AG20443 (cell line): ENCODE data around the gene SKIC8.

Source experiments
- DNase-seq: peaks from one replicate; pipeline ENCODE4 v3.0.0; 2012; ENCODE audit warnings: low spot score, mixed read lengths

The SKIC8 gene

GRCh38 chr15:78291052-78291451 lies 8.4 kb downstream of the SKIC8 start:
- no peak for DNase-seq

GRCh38 chr15:78290222-78290621 lies 9.2 kb downstream of the SKIC8 start:
- DNase-seq = no peak

GRCh38 chr15:78284758-78285157 lies 14.7 kb downstream of the SKIC8 start:
- no peak for DNase-seq

GRCh38 chr15:78282324-78282723 lies 17.1 kb downstream of the SKIC8 start:
- no peak for DNase-seq

- no peak for DNase-seq
Observed at GRCh38 chr15:78280319-78281072, 18.9 kb downstream of the SKIC8 start.

- DNase-seq = no peak
Observed at GRCh38 chr15:78276064-78276943, 23.1 kb downstream of the SKIC8 start.

- no peak for DNase-seq
Observed at GRCh38 chr15:78274994-78275393, 24.4 kb downstream of the SKIC8 start.

GRCh38 chr15:78272776-78273175 lies 26.6 kb downstream of the SKIC8 start:
- DNase-seq = no peak

GRCh38 chr15:78272316-78272715 lies 27.1 kb downstream of the SKIC8 start:
- DNase-seq = no peak

GRCh38 chr15:78266806-78267205 lies 32.6 kb downstream of the SKIC8 start:
- no peak for DNase-seq

GRCh38 chr15:78266229-78266628 lies 33.2 kb downstream of the SKIC8 start:
- no peak for DNase-seq

- no peak for DNase-seq
Observed at GRCh38 chr15:78265752-78266224, 33.6 kb downstream of the SKIC8 start.

GRCh38 chr15:78265137-78265460 lies 34.3 kb downstream of the SKIC8 start:
- no peak for DNase-seq

- peak; percentile 63 for DNase-seq
Observed at GRCh38 chr15:78264304-78265136, 34.9 kb downstream of the SKIC8 start, which contains the start of gene DNAJA4. DNAJA4 (plus strand) TSS chr15:78264562; CDS start chr15:78264764, 202 bp downstream.

- DNase-seq = no peak
Observed at GRCh38 chr15:78263907-78264303, 35.5 kb downstream of the SKIC8 start.

GRCh38 chr15:78263351-78263781 lies 36.0 kb downstream of the SKIC8 start:
- DNase-seq = no peak

- DNase-seq = no peak
Observed at GRCh38 chr15:78261062-78261461, 38.3 kb downstream of the SKIC8 start.

- no peak for DNase-seq
Observed at GRCh38 chr15:78260489-78260888, 38.9 kb downstream of the SKIC8 start.

GRCh38 chr15:78259232-78259631 lies 40.2 kb downstream of the SKIC8 start:
- DNase-seq = no peak

GRCh38 chr15:78257681-78258080 lies 41.7 kb downstream of the SKIC8 start:
- DNase-seq = no peak

GRCh38 chr15:78256044-78256437 lies 43.4 kb downstream of the SKIC8 start:
- DNase-seq = no peak

GRCh38 chr15:78255421-78256043 lies 43.9 kb downstream of the SKIC8 start:
- DNase-seq = no peak
